ENCODE data around the gene ANP32A.

- no peak for TF ChIP-seq SUZ12 (IDR thresholded peaks at IDR 0.05; ENCODE audit: extremely low read depth, insufficient read depth, insufficient read length)
- TF ChIP-seq YY1 (IDR thresholded peaks at IDR 0.05; ENCODE audit: insufficient read depth, insufficient read length) = no peak
These were observed 81.2 kb downstream of the ANP32A start for GRCh38 chr15:68739390-68740080.
